Measurements from ENCODE around the gene VWA1. TPM values are rescaled to one million over a fixed set of nuclear protein-coding genes. Genes with fewer than 3 reads are reported as not detected.
"Not testable (repeated sequence)": the region's sequence is repeated elsewhere in the genome, so short reads cannot be mapped to it uniquely, and the experiment has no call there.

Gene VWA1
- total and polyA plus RNA-seq, 2 of the 4 experiments (the other 2 are of a cell fraction): 1.1 to 6.1 TPM

DNA sequence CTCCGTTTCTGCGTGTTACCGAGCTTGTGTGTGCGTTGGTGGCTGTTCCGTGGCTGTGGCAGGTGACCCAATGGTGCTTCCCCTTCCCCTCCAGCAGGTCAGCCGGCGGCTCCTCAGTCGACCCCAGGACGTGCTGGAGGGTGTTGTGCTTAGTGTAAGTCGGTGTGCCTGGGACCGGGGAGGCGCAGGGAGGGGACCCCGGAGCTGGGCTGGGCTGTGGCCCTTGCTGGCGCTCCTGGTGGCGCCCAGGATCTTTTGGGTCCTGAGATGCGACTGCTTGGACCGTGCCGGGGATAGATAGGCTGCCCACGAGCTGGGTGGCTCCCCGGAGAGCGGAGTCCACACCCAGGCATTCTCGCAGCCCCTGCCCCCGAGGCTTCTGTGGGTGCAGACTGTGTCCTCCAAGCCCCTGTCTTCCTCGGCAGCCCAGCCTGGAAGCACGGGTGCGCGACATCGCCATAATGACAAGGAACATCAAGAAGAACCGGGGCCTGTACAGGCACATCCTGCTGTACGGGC lies 19.9 kb downstream of the VWA1 start:
- CTCF ChIA-PET: no interaction called here
- dilution Hi-C loops (cut with HindIII; ENCODE audit: low sequenced_read_pairs, unreplicated experiment): no loop called here
- no peak overlapping the region for H2AK5ac ChIP-seq (ENCODE audit: low read depth, low read length)
- H3K4me3 ChIP-seq (ENCODE audit: insufficient read depth, low read depth, low read length): no peak overlapping the region
- H4K5ac ChIP-seq (ENCODE audit: low read depth, low read length): no peak overlapping the region
- H3K36me3 ChIP-seq (ENCODE audit: control insufficient read depth, insufficient read depth, low read length): no peaks in the 10 kb centered on the region
- TF ChIP-seq BHLHE40 (IDR thresholded peaks at IDR 0.05; ENCODE audit: low read depth, low read length) (no peak), SMC3 (IDR thresholded peaks at IDR 0.05; ENCODE audit: low read depth, low read length) (no peak), MAFK (IDR thresholded peaks at IDR 0.05; ENCODE audit: low read depth, low read length) (no peak), RCOR1 (IDR thresholded peaks at IDR 0.05; ENCODE audit: insufficient replicate concordance, low read length) (no peak)
- TF ChIP-seq, protein P1, sequence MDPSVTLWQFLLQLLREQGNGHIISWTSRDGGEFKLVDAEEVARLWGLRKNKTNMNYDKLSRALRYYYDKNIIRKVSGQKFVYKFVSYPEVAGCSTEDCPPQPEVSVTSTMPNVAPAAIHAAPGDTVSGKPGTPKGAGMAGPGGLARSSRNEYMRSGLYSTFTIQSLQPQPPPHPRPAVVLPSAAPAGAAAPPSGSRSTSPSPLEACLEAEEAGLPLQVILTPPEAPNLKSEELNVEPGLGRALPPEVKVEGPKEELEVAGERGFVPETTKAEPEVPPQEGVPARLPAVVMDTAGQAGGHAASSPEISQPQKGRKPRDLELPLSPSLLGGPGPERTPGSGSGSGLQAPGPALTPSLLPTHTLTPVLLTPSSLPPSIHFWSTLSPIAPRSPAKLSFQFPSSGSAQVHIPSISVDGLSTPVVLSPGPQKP (IDR thresholded peaks at IDR 0.05; ENCODE audit: borderline replicate concordance, low read depth, low read length): no peak
- DNase-seq: no peak
- in situ Hi-C loops (cut with MboI; ENCODE audit: low sequenced_read_pairs): no loop called here
- H3K9me3 ChIP-seq (ENCODE audit: control insufficient read depth, insufficient read depth, low read length): no peaks in the 10 kb centered on the region
- H3K9ac ChIP-seq (ENCODE audit: low read depth, low read length): no peak overlapping the region
- no peak overlapping the region for H2BK20ac ChIP-seq (ENCODE audit: low read depth, low read length)
- no peaks in the 10 kb centered on the region for H3K4me1 ChIP-seq (ENCODE audit: control insufficient read depth, insufficient read depth, low read length)
- H4K91ac ChIP-seq (ENCODE audit: insufficient read depth, low read depth, low read length): no peak overlapping the region
- POLR2A ChIA-PET (ENCODE audit: unreplicated experiment): no interaction called here
- H3K56ac ChIP-seq (ENCODE audit: extremely low read depth, insufficient read depth, low read length): no peak overlapping the region
- no peaks in the 10 kb centered on the region for H3K79me1 ChIP-seq (ENCODE audit: low read depth in 1 of 2, low read length in 2 of 2)
- H2AK9ac ChIP-seq (replicated peaks; ENCODE audit: low read depth, low read length, poor library complexity): no peak overlapping the region
- H2BK5ac ChIP-seq (ENCODE audit: low read depth, low read length, poor library complexity, severe bottlenecking): no peak overlapping the region
- no peak overlapping the region for H2BK15ac ChIP-seq (ENCODE audit: low read depth, low read length)
- no peak overlapping the region for H3K4ac ChIP-seq (ENCODE audit: low read depth, low read length)
- no peak overlapping the region for H3K27ac ChIP-seq (ENCODE audit: insufficient read depth, low read length)
- no peak for ATAC-seq (ENCODE audit: low read depth)
- H3K9me1 ChIP-seq (ENCODE audit: insufficient read depth, low read length): no peaks in the 10 kb centered on the region
- H4K8ac ChIP-seq (ENCODE audit: low read depth in 2 of 2, low read length in 2 of 2): no peak overlapping the region
- H3K23ac ChIP-seq (ENCODE audit: low read depth, low read length): no peak overlapping the region
- H3K18ac ChIP-seq (ENCODE audit: low read depth, low read length): no peak overlapping the region
- no TSS peak for BruUV-seq (replicated peaks)
- H2BK120ac ChIP-seq (ENCODE audit: low read depth, low read length): no peak overlapping the region
- H3K4me2 ChIP-seq (ENCODE audit: low read depth, low read length): no peak overlapping the region
- 87% methylated on average over 17 of the region's 30 CpGs; no CpG with 5 or more reads in 1 of the 2 experiments for WGBS, 2 experiments (ENCODE audit: extremely low coverage in 2 of 2, insufficient read length in 1 of 2)
- no peak overlapping the region for H3K14ac ChIP-seq (replicated peaks; ENCODE audit: low read depth, low read length)
- no peaks in the 10 kb centered on the region for H4K20me1 ChIP-seq (ENCODE audit: insufficient read depth, low read length)
- peaks cover 3% of the 10 kb centered on the region; the same call in 1 of the 2 replicates for H3K27me3 ChIP-seq (ENCODE audit: control insufficient read depth, insufficient read depth, low read length)
- intact Hi-C loops (cut with micrococcal nuclease): no loop called here
- no peak overlapping the region for H2AFZ ChIP-seq (replicated peaks; ENCODE audit: low read length, poor library complexity)

DNA sequence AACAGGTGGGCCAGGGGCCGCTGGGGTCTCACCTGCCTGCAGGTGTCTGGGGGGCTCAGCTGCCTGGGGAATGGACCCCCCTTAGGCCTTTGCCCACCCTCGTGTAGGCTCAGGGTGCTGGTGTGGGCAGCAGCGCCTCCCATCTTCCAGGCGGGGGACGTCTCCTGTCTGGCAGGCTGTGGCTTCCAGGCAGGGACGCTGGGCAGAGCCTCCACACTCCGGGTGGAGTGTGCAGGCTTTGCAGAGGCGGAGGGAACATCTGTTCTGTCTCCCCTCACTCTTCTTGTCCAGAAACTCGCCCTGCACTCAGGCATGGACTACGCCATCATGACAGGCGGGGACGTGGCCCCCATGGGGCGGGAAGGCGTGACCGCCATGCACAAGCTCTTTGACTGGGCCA lies 20.4 kb downstream of the VWA1 start:
- H3K23ac ChIP-seq (ENCODE audit: low read depth, low read length); H3K4me1 ChIP-seq (ENCODE audit: control insufficient read depth, insufficient read depth, low read length); H2AK5ac ChIP-seq (ENCODE audit: low read depth, low read length); H2BK15ac ChIP-seq (ENCODE audit: low read depth, low read length); H4K20me1 ChIP-seq (ENCODE audit: insufficient read depth, low read length); H3K9ac ChIP-seq (ENCODE audit: low read depth, low read length); H3K36me3 ChIP-seq (ENCODE audit: control insufficient read depth, insufficient read depth, low read length); DNase-seq; H2BK20ac ChIP-seq (ENCODE audit: low read depth, low read length); H3K56ac ChIP-seq (ENCODE audit: extremely low read depth, insufficient read depth, low read length); H2BK5ac ChIP-seq (ENCODE audit: low read depth, low read length, poor library complexity, severe bottlenecking); H3K27me3 ChIP-seq (ENCODE audit: control insufficient read depth, insufficient read depth, low read length); H3K18ac ChIP-seq (ENCODE audit: low read depth, low read length); intact Hi-C loops (cut with micrococcal nuclease); H3K9me1 ChIP-seq (ENCODE audit: insufficient read depth, low read length); H2AFZ ChIP-seq (replicated peaks; ENCODE audit: low read length, poor library complexity); H3K4ac ChIP-seq (ENCODE audit: low read depth, low read length); H3K14ac ChIP-seq (replicated peaks; ENCODE audit: low read depth, low read length); H4K8ac ChIP-seq (ENCODE audit: low read depth in 2 of 2, low read length in 2 of 2); ATAC-seq (ENCODE audit: low read depth); H3K4me2 ChIP-seq (ENCODE audit: low read depth, low read length); POLR2A ChIA-PET (ENCODE audit: unreplicated experiment); H3K9me3 ChIP-seq (ENCODE audit: control insufficient read depth, insufficient read depth, low read length); H3K27ac ChIP-seq (ENCODE audit: insufficient read depth, low read length); CTCF ChIA-PET; dilution Hi-C loops (cut with HindIII; ENCODE audit: low sequenced_read_pairs, unreplicated experiment); BruUV-seq (replicated peaks); H3K4me3 ChIP-seq (ENCODE audit: insufficient read depth, low read depth, low read length); H2BK120ac ChIP-seq (ENCODE audit: low read depth, low read length); H4K5ac ChIP-seq (ENCODE audit: low read depth, low read length); H3K79me1 ChIP-seq (ENCODE audit: low read depth in 1 of 2, low read length in 2 of 2); H2AK9ac ChIP-seq (replicated peaks; ENCODE audit: low read depth, low read length, poor library complexity); in situ Hi-C loops (cut with MboI; ENCODE audit: low sequenced_read_pairs); H4K91ac ChIP-seq (ENCODE audit: insufficient read depth, low read depth, low read length): not testable (repeated sequence)
- no CpG with 5 or more reads among the region's 15 CpGs for WGBS, 2 experiments (ENCODE audit: extremely low coverage in 2 of 2, insufficient read length in 1 of 2)

Measured in IMR-90 (cell line).